Testis (tissue), 2 donors: Measurements from ENCODE around the gene MEF2C.

Experiments
- POLR2A ChIP-seq: fragments of 450-650 bp; IDR thresholded peaks from one replicate; pipeline ENCODE4 v1.6.1; 2017; ENCODE audit warnings: antibody characterized with exemption, mild to moderate bottlenecking, moderate library complexity
- TF ChIP-seq, protein P1 (sequence below), 3 experiments: fragments of 450-650 bp in 2 of 3; fragments of 200-600 bp in 1 of 3; sonication (generic) in 1 of 3; IDR thresholded peaks; one replicate each; pipeline ENCODE4 v1.5.1; 2016 to 2019; ENCODE audit warnings: antibody characterized with exemption in 3 of 3, mild to moderate bottlenecking in 2 of 3, moderate library complexity in 1 of 3

- TF ChIP-seq, protein P1, sequence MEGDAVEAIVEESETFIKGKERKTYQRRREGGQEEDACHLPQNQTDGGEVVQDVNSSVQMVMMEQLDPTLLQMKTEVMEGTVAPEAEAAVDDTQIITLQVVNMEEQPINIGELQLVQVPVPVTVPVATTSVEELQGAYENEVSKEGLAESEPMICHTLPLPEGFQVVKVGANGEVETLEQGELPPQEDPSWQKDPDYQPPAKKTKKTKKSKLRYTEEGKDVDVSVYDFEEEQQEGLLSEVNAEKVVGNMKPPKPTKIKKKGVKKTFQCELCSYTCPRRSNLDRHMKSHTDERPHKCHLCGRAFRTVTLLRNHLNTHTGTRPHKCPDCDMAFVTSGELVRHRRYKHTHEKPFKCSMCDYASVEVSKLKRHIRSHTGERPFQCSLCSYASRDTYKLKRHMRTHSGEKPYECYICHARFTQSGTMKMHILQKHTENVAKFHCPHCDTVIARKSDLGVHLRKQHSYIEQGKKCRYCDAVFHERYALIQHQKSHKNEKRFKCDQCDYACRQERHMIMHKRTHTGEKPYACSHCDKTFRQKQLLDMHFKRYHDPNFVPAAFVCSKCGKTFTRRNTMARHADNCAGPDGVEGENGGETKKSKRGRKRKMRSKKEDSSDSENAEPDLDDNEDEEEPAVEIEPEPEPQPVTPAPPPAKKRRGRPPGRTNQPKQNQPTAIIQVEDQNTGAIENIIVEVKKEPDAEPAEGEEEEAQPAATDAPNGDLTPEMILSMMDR (IDR thresholded peaks at IDR 0.05) = no peak
- TF ChIP-seq POLR2A = no peak
These were observed 43.8 kb upstream of the MEF2C start for GRCh38 chr5:88926774-88927173.
